ENCODE measurements around the gene MALT1.

MALT1 gene

GRCh38 chr18:58653814-58654509 is 17.3 kb upstream of the MALT1 start:
- no peak for DNase-seq

DNA sequence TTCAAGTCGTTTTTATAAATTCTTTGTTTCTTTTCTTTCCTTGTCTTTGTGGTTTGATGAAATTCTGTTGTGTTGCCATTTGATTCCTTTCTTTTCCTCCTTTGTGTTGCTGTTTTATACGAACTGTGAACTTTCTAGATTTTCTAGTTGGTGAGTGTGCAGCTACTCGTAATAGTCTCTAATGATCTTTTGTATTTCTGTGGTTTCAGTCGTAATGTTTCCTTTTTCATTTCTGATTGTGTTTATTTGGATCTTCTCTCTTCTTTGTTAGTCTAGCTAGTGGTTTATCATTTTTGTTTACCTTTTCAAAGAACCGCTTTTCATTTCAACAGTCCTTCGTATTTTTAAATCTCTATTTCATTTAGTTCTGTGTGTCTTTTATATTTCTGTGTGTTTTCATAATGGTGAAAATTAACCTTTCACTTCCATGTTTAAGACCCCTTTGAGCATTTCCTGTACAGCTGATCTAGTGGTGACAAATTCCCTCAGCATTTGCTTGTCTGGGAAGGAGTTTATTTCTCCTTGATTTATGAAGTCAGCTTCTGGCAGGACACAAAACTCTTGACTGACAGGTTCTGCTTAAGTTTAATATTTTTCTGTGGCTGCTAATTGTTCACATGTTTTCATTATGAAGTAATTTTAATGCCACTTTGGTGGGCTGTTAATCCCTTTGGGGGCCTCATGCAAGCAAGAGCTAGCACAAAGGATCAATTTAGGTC is 16.2 kb upstream of the MALT1 start:
- no peak for DNase-seq

- DNase-seq = no peak
Observed at GRCh38 chr18:58657081-58657480, 14.2 kb upstream of the MALT1 start.

DNA sequence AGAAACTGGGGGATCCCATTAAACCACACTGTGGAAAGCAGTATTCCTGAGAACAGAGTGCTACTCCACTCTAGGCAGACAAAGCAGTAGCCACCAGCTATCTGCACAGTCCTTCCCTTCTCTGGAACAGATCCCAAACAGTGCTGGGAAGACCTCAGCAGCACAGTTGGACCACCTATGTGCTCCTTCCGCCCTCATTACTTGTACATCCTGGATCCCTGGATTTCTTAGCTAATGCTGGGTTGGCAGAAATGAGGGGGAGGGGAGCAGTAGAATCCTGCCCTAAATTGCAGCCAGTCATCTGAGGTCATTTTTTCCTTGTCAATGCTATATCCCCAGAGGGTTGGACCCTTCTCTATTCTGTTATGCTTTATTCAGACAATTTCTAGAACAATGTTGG is 13.8 kb upstream of the MALT1 start:
- no peak for DNase-seq

- DNase-seq = no peak
Observed at GRCh38 chr18:58659691-58660090, 11.6 kb upstream of the MALT1 start.

DNA sequence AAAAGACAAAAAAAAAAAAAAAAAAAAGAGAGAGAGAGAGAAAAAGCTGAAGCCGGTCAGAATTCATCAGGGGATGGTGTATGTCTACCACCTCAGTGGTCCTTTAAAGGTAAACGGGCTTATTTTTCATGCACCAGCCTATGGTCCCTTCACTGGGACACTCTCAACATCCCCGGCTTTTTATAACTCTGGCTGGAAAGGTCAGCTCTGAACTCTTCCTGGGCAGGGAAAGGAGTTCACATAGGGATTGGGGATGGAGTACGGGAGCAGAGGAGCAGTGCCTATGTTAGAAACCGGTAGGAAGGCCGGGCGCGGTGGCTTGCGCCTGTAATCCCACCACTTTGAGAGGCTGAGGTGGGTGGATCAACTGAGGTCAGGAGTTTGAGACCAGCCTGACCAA is 10.3 kb upstream of the MALT1 start:
- DNase-seq = no peak

DNA sequence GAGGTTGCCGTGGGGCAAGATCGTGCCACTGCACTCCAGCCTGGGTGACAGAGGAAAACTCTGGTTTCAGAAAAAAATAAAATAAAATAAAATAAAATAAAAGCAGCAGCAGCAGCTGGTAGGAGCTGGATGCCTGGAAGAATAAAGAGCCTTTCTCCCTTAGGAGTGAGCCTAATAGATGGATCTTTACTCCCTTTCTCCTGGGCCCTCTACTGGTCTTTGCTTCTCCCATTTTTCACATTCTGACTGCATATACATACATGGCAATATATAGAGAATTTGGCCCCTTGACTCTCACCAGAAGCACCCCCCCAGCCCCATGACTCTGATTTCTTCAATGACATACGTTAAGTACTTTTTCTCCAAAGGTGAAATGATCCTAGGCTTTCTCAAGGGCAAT is 9.8 kb upstream of the MALT1 start:
- DNase-seq = no peak

DNA sequence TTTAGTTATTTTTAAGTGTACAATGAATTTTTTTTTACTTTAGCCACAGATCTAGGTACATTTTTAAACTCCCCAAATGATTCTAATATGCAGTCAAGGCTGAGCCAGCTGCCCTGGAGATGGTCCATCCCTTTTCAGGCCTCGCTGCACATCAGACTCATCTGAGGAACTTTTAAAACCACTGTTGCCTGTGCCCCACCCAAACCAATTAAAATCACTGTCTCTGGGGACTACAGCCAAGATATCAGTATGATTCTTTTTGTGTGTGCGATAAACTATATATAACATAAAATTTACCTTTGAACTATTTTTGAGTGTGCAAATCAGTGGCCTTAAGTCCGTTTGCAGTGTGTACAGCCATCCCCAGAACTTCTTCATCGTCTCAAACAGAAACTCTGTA is 9.1 kb upstream of the MALT1 start:
- no peak for DNase-seq

DNA sequence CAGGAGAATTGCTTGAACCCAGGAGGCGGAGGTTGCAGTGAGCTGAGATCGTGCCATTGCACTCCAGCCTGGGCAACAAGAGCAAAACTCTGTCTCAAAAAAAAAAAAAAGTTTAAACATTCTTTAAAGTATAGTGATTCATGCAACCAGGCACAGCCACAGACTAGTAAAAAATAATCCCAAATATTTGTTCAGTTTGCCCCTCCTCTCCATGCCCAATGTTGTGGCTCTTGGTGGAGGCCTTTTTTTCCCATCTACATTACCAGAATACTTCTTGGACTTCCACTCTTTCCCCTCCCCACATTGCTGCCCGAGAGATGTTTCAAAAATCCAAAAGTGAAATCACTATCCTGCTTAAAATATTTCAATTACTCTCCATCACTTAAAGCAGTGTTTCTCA is 5.1 kb upstream of the MALT1 start:
- DNase-seq = no peak

- DNase-seq = no peak
Observed at GRCh38 chr18:58668211-58668610, 3.1 kb upstream of the MALT1 start.

GRCh38 chr18:58668897-58669296 is 2.4 kb upstream of the MALT1 start:
- DNase-seq = no peak

DNA sequence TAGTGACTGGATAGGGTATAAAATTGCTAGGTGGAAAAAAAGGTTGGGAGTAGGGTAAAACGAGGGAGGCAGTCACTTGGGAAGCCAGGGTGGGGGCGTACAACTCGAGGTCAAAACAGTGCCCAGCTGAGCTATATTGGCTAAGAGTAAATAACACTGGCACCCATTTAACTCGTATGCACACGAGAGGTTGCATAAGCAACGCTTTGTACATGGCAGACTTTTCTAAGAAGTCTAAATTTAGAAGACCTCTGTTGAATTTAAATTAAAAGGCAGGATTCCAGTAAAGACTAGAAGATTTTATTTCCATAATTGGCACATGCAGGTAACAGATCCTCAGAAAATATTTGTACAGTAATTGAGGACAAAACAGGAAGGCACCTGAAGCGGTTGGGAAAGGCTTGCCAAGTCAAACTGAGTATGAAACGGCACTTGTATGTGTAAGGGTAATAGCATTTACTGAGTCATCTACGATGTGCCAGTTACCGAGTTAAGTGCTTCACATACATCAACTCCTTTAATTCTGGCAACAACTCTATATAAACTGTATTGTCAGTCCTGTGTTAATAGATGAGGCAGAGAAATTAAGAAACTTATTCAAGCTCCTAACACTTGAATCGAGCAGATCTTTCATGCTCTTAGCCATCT is 1.4 kb upstream of the MALT1 start:
- DNase-seq = no peak

DNA sequence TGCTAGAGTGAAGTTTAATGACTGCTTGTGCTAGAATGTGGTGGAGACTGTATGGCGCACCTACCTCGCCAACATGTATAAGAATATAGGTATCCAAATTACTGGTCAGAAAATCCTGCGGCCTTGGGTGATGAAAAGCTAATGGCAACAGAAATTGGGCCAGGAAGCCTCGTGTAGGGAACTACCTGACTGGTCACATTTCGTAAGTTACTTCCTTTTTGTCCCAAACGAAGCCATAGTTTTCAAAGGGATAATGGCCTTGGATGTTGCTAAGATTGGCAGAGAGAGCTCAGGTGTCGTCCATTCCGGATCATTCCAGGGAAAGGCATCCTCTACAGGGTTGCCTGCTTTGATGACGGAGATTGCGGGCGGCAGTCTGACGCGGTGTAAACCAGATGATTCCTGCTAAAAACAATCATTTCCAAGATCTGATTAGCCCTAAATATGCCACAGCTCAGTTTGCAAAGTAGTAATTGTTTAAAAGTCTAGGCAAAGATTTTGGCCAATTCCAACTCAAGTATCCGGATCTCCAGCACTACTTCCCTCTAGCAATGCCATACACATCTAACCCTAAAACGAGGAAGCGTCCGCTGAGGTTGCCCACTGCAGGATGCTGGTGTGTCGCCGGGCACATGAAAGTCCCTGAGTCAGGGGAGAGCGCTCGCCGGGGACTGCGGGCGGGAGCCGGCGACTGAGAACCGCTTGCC is 708 bp upstream of the MALT1 start:
- no peak for DNase-seq

DNA sequence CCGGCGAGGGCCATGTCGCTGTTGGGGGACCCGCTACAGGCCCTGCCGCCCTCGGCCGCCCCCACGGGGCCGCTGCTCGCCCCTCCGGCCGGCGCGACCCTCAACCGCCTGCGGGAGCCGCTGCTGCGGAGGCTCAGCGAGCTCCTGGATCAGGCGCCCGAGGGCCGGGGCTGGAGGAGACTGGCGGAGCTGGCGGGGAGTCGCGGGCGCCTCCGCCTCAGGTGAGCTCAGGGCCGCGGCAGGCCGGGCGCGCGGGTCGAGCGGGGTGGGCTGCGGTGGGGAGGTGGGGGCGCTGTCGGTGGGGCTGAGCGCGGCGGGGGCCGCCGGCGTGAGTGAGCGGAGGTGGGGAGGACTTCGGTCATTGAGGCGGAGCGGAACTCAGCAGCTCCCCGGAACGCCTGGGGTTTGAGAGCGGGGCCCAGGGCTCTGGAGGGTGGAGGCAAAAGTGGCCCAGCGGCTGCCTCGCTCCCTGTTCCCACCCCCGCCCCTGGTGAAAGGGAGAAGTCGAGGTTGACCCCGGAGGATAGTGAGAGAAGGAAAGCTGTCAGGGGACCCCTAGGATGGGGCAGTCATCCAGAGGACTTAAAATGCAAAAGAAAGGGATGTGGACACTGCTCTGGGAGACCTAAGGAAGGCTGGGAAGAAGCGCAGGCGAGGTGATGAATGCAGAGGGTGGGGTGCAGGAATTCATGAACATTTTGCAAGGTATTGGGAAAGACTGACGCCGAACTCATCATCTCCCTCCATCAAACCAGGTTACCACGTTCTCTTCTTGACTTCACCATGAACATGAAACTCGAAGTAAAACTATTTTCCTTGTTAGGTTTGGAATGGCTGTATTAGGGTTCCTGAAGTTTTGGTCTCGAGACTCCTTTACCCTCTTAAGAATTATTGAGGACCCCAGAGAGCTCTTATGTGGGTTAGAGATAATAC is 633 bp downstream of the MALT1 start:
- peak; percentile 44 for DNase-seq

DNA sequence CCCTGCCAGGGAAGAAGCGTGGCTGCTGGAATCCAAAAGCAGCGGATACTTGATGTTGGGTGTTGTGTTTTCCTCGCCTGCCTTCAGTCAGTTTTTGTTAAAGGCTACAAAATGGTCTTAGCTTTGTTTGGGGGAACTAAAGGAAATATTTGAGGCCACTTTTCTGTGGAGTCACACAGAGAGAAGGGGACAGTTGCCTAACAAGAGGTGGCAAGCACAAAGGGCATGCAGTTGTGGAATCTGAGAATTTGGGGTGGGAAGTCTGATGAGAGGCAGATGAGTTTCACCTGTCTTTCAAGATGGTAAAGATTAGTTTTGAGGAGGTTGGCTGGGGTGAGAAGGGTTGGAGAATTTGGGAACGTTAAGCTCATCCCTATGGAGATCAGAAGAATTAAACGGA is 2.9 kb downstream of the MALT1 start:
- no peak for DNase-seq

DNA sequence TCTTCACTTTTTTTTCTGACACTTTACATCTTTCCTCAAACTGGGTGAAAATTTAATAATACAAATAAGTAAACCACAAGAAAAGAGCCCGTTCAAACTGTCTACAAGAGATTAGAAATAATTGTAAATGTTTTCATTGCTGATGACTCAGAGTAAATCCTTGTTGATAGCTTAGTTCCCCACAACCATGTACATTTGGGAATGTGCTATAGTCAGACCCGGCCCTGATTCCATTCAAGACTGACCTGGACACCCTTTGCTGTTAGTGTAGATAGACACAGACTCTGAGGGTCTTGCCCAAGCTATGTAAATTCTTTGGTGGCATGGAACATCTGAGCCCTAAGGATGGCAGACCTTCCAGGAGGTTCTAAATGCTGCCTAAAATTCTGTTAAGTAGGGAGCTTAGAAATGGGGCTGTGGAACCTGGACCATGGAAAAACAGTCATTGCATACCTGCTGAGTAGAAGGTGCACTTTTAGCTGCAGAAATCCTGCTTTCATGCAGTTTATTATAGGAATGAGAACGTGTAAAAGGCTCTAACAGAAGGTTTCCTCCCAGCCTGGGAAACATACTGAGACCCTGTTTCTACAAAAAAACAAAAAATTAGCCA is 3.7 kb downstream of the MALT1 start:
- DNase-seq = no peak

- no peak for DNase-seq
Observed at GRCh38 chr18:58676270-58676669, 5.0 kb downstream of the MALT1 start.

DNA sequence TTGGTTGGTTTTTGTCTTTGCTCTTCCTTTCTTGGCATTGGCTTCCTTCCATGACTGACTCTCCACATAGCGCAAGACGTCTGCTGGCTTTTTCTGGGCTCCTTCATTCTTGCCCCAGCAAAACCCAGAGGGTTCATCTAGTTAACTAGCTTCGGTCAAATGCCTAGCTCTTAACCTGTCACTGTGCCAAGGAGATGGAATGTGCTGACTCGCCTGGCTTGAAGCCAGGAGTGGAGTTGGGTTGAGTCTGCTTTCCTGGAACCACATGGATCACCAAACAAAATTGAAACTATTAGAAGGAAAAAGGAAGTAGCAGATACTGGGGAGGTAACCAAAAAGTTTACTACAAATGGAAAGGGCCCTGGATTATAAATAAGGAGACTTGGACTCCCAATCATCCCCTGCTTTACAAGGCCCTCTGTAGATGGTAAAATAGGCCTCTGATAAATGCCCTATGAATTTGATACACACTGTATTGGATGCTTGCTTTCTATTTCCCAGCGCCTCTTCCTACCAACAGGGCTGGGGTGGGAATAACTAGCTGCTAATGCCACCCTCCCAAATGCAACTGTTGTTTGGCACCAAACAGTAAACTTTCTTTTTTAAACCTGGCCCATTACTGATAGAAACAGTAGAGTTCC is 11.3 kb downstream of the MALT1 start:
- peak; percentile 93 for DNase-seq

GRCh38 chr18:58687871-58688308 is 16.6 kb downstream of the MALT1 start:
- no peak for DNase-seq

DNA sequence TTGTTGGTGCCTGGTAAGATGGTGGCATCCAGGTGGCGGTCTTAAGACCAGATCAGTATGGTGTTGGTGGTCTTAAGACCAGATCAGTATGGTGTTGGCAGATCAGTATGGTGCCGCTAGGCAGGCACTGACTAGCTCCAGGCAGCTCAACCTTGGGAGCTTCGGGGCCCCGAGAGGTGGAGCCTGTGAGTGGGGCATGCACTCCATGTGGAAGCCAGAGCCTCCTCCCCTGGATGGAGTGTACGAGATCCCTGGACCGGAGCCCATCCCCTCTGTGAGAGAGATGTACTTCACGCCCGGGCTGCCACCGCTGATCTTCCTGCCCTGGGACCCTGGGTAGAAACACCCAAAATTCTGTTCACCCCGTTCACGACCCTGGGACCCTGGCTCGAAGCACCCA is 19.0 kb downstream of the MALT1 start:
- no peak for DNase-seq

- DNase-seq = peak; percentile 40
Observed at GRCh38 chr18:58691256-58691655, 20.0 kb downstream of the MALT1 start.
